HepG2 (cell line): ENCODE data around the gene ZBP1. TPM values are rescaled to one million over a fixed set of nuclear protein-coding genes. Genes with fewer than 3 reads are reported as not detected.

ENCODE experiments used
- BRF2 ChIP-seq: sonication (generic); formaldehyde crosslinking; IDR thresholded peaks from 2 replicates; pipeline ENCODE4 v1.8.1; 2022; ENCODE audit warnings: mild to moderate bottlenecking, missing genetic modification reagents
- CHCHD3 ChIP-seq: sonication (generic); formaldehyde crosslinking; IDR thresholded peaks from 2 replicates; pipeline ENCODE4 v1.8.0; 2022; ENCODE audit warnings: mild to moderate bottlenecking, missing genetic modification reagents, moderate library complexity
- ELF4 ChIP-seq: sonication (generic); formaldehyde crosslinking; IDR thresholded peaks from 2 replicates; pipeline ENCODE4 v1.5.0; 2020; ENCODE audit warnings: missing genetic modification reagents, mild to moderate bottlenecking, moderate library complexity, borderline replicate concordance
- FOXP4 ChIP-seq: sonication (generic); formaldehyde crosslinking; IDR thresholded peaks from 2 replicates; pipeline ENCODE4 v1.4.0; 2020; ENCODE audit warnings: missing genetic modification reagents
- MEIS1 ChIP-seq: sonication (generic); formaldehyde crosslinking; IDR thresholded peaks from 2 replicates; pipeline ENCODE4 v1.9.0; 2021; ENCODE audit warnings: mild to moderate bottlenecking, missing genetic modification reagents, moderate library complexity, borderline replicate concordance
- NR1H2 ChIP-seq: sonication (generic); formaldehyde crosslinking; IDR thresholded peaks from 2 replicates; pipeline ENCODE4 v1.8.1; 2022; ENCODE audit warnings: low read depth, missing genetic modification reagents, borderline replicate concordance
- RAD51 ChIP-seq: fragments of 450-650 bp; IDR thresholded peaks from 2 replicates; pipeline ENCODE4 v1.6.1; 2016; ENCODE audit warnings: borderline replicate concordance
- RARA ChIP-seq: IDR thresholded peaks from 2 replicates; pipeline ENCODE4 v1.6.1; 2016; ENCODE audit warnings: missing genetic modification reagents, missing compliant biosample characterization
- SP140L ChIP-seq: sonication (generic); formaldehyde crosslinking; IDR thresholded peaks from 2 replicates; pipeline ENCODE4 v1.4.0; 2020; ENCODE audit warnings: missing genetic modification reagents, borderline replicate concordance
- TFAP4 ChIP-seq: sonication (generic); IDR thresholded peaks from 2 replicates; pipeline ENCODE4 v1.6.1; 2016; ENCODE audit warnings: low read depth, borderline replicate concordance
- UBTF ChIP-seq: sonication (generic); formaldehyde crosslinking; IDR thresholded peaks from 2 replicates; pipeline ENCODE4 v1.4.0; 2020; ENCODE audit warnings: mild to moderate bottlenecking, missing genetic modification reagents
- ZFYVE20 ChIP-seq: sonication (generic); formaldehyde crosslinking; IDR thresholded peaks from 2 replicates; pipeline ENCODE4 v1.8.0; 2023; ENCODE audit warnings: low read depth, mild to moderate bottlenecking, moderate library complexity, missing genetic modification reagents, borderline replicate concordance
- ZNF101 ChIP-seq: sonication (generic); formaldehyde crosslinking; IDR thresholded peaks from 2 replicates; pipeline ENCODE4 v1.4.0; 2020; ENCODE audit warnings: mild to moderate bottlenecking, low read depth, missing genetic modification reagents, borderline replicate concordance
- ZNF143 ChIP-seq: sonication (generic); formaldehyde crosslinking; IDR thresholded peaks from 2 replicates; pipeline ENCODE4 v1.4.0; 2020; ENCODE audit warnings: missing genetic modification reagents
- ZNF367 ChIP-seq: sonication (generic); formaldehyde crosslinking; IDR thresholded peaks from 2 replicates; pipeline ENCODE4 v1.4.0; 2020; ENCODE audit warnings: missing genetic modification reagents, borderline replicate concordance
- ZNF446 ChIP-seq: sonication (generic); formaldehyde crosslinking; IDR thresholded peaks from 2 replicates; pipeline ENCODE4 v1.5.0; 2020; ENCODE audit warnings: mild to moderate bottlenecking, missing genetic modification reagents
- ZNF709 ChIP-seq: sonication (generic); formaldehyde crosslinking; IDR thresholded peaks from 2 replicates; pipeline ENCODE4 v1.5.0; 2020; ENCODE audit warnings: mild to moderate bottlenecking, missing genetic modification reagents
- ZNF780A ChIP-seq: sonication (generic); formaldehyde crosslinking; IDR thresholded peaks from 2 replicates; pipeline ENCODE4 v1.8.0; 2022; ENCODE audit warnings: mild to moderate bottlenecking, missing genetic modification reagents, moderate library complexity
- ZZZ3 ChIP-seq: sonication (generic); formaldehyde crosslinking; IDR thresholded peaks from 2 replicates; pipeline ENCODE4 v1.4.0; 2020; ENCODE audit warnings: missing genetic modification reagents, mild to moderate bottlenecking, borderline replicate concordance
- polyA plus RNA-seq, 8 experiments: library from polyadenylated mRNA; depleted of rRNA in 3 of 8; stranded (reverse) in 7 of 8; unstranded in 1 of 8; fragments of >200 nt; fragmentation: Illumina TruSeq in 4 of 8; extraction: Trizol in 4 of 8; gene quantifications; 2 replicates each; pipeline versions ENCODE4 v1.2.1 to v1.2.3, GENCODE V29; 2011 to 2016; ENCODE audit warnings: low read depth in 4 of 8, missing spikeins in 1 of 8, mixed read lengths in 1 of 8; ENCODE audit not compliant: insufficient read depth in 1 of 8
- total RNA-seq, 5 experiments: library from RNA; depleted of rRNA; stranded (reverse); fragments of >200 nt; fragmentation: Illumina TruSeq; extraction: Trizol; gene quantifications; 2 replicates each; pipeline ENCODE4 v1.2.3, GENCODE V29; 2016; ENCODE audit warnings: low read depth in 1 of 5

The ZBP1 gene
- total and polyA plus RNA-seq, 2 of the 13 experiments (the other 11 are each of a cell fraction or from before 2014, with no cell fraction given): not detected

- TF ChIP-seq RAD51 (peak; percentile 64; the same call in 1 of the 2 replicates), ZNF709 (CRISPR knock-in tag) (no peak), ZNF101 (CRISPR knock-in tag) (no peak), ZNF446 (CRISPR knock-in tag) (no peak), NR1H2 (CRISPR knock-in tag) (no peak), ZFYVE20 (CRISPR knock-in tag) (no peak), ELF4 (CRISPR knock-in tag) (no peak), ZNF367 (no peak), UBTF (CRISPR knock-in tag) (no peak), ZZZ3 (no peak; the same call in 1 of the 2 replicates), BRF2 (CRISPR knock-in tag) (no peak), RARA (CRISPR knock-in tag) (peak; percentile 22; the same call in 1 of the 2 replicates), CHCHD3 (CRISPR knock-in tag) (no peak), MEIS1 (CRISPR knock-in tag) (no peak), FOXP4 (CRISPR knock-in tag) (no peak), ZNF780A (CRISPR knock-in tag) (no peak), TFAP4 (no peak), ZNF143 (CRISPR knock-in tag) (no peak), SP140L (CRISPR knock-in tag) (no peak)
These were observed 38.8 kb downstream of the ZBP1 start (continued) for GRCh38 chr20:57581202-57582028.
